22Rv1 (cell line): ENCODE data around the gene KCNJ18.
"Not testable (repeated sequence)": the region's sequence is repeated elsewhere in the genome, so short reads cannot be mapped to it uniquely, and the experiment has no call there.

Source experiments
- CTCF ChIP-seq: fragments of 450-650 bp; IDR thresholded peaks from 2 replicates; pipeline ENCODE4 v1.5.1; 2017; ENCODE audit warnings: mild to moderate bottlenecking
- ZFX ChIP-seq: fragments of 450-650 bp; IDR thresholded peaks from 2 replicates; pipeline ENCODE4 v1.6.1; 2017; ENCODE audit warnings: antibody characterized with exemption, borderline replicate concordance

- TF ChIP-seq CTCF, ZFX: not testable (repeated sequence)
Observed at GRCh38 chr17:21683142-21683712, 9.1 kb upstream of the KCNJ18 start.
